Psoas muscle (tissue), 8 donors: ENCODE measurements around the gene XAB2. TPM values are rescaled to one million over a fixed set of nuclear protein-coding genes. Genes with fewer than 3 reads are reported as not detected.
"Not testable (repeated sequence)": the region's sequence is repeated elsewhere in the genome, so short reads cannot be mapped to it uniquely, and the experiment has no call there.

Experiments used
- ATAC-seq, 4 donors: fragments of 200-7000 bp; cut with Tn5 transposase; one replicate each; pipeline ENCODE4 v1.9.1; 2020; ENCODE audit warnings: moderate library complexity in 3 of 4, mild to moderate bottlenecking in 2 of 4
- DNase-seq, 2 donors: peaks; one replicate each; pipeline ENCODE4 v3.0.0-alpha.2; 2020
- H3K27ac ChIP-seq: fragments of 200-600 bp; one replicate; pipeline ENCODE4 v1.8.0; 2022
- H3K27me3 ChIP-seq, 3 donors: fragments of 200-600 bp in 1 of 3; one replicate each; pipeline versions ENCODE4 v1.6.1 to v1.8.0; 2013 to 2022; ENCODE audit warnings: low read length in 2 of 3, mild to moderate bottlenecking in 2 of 3, moderate library complexity in 1 of 3; ENCODE audit not compliant: insufficient read depth in 3 of 3
- H3K36me3 ChIP-seq, 2 donors: fragments of 200-600 bp in 1 of 2; one replicate each; pipeline versions ENCODE4 v1.6.1 to v1.8.0; 2013 to 2022; ENCODE audit warnings: low read depth in 1 of 2, mild to moderate bottlenecking in 1 of 2, moderate library complexity in 1 of 2; ENCODE audit not compliant: insufficient read depth in 1 of 2
- H3K4me1 ChIP-seq: fragments of 200-600 bp; one replicate; pipeline ENCODE4 v1.8.0; 2022
- H3K4me3 ChIP-seq: fragments of 200-600 bp; one replicate; pipeline ENCODE4 v1.8.0; 2022; ENCODE audit warnings: mild to moderate bottlenecking
- H3K9me3 ChIP-seq: fragments of 200-600 bp; one replicate; pipeline ENCODE4 v1.8.0; 2022
- WGBS, 3 donors: extraction: QIAGEN DNeasy Blood & Tissue Kit; methylation state at CpG; one replicate each; pipeline versions ENCODE4 v1.1.6 to v1.1.7; 2013; 5-methylcytosine and 5-hydroxymethylcytosine counted together
- intact Hi-C, 2 donors: fragments of 100-400 bp; cut with DNase I; formaldehyde crosslinking; loops; one replicate each; pipeline versions ENCODE4 v1.11.0 to v1.14.2; 2022
- polyA plus RNA-seq, 3 donors: library from polyadenylated mRNA; stranded (reverse); fragments of 200-250 nt; gene quantifications; one replicate each; pipeline ENCODE4 v1.2.3, GENCODE V29; 2013
- total RNA-seq, 4 donors: library from RNA; stranded (reverse); fragmentation: NEBNext Ultra II Directional in 2 of 4; extraction: Animal tissue kit (Norgen Biotek cat#: 25700) in 2 of 4; gene quantifications; one replicate each; pipeline versions ENCODE4 v1.2.1 to v1.2.4, GENCODE V29; 2021 to 2023
- TF ChIP-seq, protein P1 (sequence below): fragments of 200-600 bp; IDR thresholded peaks from one replicate; pipeline ENCODE4 v1.8.0; 2022; ENCODE audit warnings: antibody characterized with exemption
- donor health status: healthy with polysubstance abuse.
- donor health status: DM: no; HTN: no; CAD: no; lungs with moderate emphysema.
- donor health status: Bipolar disorder and iron deficiency.
- donor health status: healthy.
- donor health status: DM: yes; HTN: yes; CAD: no.
- donor health status: DM: no; HTN: no; CAD: no.
- donor health status: DM: no; HTN: no; CAD: no.
- donor health status: DM: yes; HTN: yes; CAD: no.

The XAB2 gene
- total and polyA plus RNA-seq, 7 donors, result 19.2 to 36.3 (median 24.1) TPM

DNA sequence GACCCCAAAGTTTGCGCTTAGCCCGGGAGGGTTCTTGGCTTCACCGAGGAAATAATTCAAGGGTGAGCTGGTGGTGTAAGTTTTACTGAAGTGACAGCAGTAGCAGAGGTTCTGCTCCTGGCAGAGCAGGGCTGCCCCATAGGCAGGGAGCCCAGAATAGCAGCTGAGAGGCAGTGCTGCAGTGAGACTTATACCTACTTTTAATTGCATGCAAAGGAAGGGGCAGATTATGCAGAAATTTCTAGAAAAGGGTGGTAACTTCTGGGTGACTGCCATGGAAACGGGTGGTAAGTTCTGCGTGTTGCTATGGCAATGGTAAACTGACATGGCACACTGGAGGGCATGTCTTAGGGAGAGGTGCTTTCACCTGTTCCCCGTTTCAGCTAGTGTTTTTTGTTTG, 51.2 kb downstream of the XAB2 start:
- H3K36me3 ChIP-seq, result no peaks in the 10 kb centered on the region
- no peak for DNase-seq
- no peak overlapping the region for H3K4me3 ChIP-seq
- peaks cover 0 to 4% (median 3%) of the 10 kb centered on the region in 3 donors for H3K27me3 ChIP-seq
- TF ChIP-seq, protein P1, sequence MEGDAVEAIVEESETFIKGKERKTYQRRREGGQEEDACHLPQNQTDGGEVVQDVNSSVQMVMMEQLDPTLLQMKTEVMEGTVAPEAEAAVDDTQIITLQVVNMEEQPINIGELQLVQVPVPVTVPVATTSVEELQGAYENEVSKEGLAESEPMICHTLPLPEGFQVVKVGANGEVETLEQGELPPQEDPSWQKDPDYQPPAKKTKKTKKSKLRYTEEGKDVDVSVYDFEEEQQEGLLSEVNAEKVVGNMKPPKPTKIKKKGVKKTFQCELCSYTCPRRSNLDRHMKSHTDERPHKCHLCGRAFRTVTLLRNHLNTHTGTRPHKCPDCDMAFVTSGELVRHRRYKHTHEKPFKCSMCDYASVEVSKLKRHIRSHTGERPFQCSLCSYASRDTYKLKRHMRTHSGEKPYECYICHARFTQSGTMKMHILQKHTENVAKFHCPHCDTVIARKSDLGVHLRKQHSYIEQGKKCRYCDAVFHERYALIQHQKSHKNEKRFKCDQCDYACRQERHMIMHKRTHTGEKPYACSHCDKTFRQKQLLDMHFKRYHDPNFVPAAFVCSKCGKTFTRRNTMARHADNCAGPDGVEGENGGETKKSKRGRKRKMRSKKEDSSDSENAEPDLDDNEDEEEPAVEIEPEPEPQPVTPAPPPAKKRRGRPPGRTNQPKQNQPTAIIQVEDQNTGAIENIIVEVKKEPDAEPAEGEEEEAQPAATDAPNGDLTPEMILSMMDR, result no peak
- WGBS, 3 donors, result 53 to 57% (median 57%) methylated on average over 6 of the region's 6 CpGs
- H3K4me1 ChIP-seq, result no peaks in the 10 kb centered on the region
- H3K9me3 ChIP-seq, result no peaks in the 10 kb centered on the region
- ATAC-seq, result no peak
- H3K27ac ChIP-seq, result no peak overlapping the region
- intact Hi-C loops, result no loop called here

DNA sequence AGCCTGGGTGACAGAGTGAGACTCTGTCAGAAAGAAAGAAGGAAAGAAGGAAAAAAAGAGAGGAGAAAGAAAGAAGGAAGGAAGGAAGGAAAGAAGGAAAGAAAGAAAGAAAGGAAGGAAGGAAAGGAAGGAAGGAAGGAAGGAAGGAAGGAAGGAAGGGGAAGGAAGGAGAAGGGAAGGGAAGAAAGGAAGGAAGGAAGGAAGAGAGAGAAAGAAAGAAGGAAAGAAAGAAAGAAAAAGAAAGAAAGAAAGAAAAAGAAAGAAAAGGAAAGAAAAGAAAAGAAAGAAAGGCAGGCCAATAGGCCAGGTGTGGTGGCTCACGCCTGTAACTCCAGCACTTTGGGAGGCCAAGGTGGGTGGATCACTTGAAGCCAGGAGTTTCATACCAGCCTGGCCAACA, 51.9 kb downstream of the XAB2 start:
- intact Hi-C loops, result not testable (repeated sequence)

DNA sequence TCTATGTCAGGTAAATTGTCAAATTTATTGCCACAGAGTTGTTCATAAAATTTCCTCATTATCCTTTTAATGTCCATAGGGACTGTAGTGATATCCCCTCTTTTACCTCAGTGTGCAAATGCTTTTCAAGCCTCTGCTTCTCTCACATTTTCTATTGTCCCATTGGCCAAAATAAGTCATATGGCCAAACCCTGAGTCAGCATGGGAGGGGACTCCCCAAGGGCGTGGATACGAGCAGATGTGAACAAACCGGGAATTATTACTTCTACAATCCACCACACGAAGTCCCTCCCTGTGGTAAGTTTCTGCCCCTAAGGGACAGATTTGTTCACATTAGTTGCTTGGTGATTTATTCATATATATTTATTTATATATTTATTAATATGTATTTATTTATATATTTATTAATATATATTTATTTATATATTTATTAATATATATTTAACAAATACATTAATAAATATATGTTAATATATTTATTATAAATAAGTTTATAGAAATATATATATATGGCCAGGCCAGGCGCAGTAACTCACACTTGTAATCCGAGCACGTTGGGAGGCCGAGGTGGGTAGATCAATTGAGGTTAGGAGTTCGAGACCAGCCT, 53.8 kb downstream of the XAB2 start:
- intact Hi-C loops, result no loop called here
- H3K9me3 ChIP-seq, result no peaks in the 10 kb centered on the region
- H3K4me1 ChIP-seq, result no peaks in the 10 kb centered on the region
- no peak for ATAC-seq
- H3K27ac ChIP-seq, result no peak overlapping the region
- no peak for DNase-seq
- TF ChIP-seq, protein P1, result no peak
- H3K36me3 ChIP-seq, result no peaks in the 10 kb centered on the region
- H3K4me3 ChIP-seq, result no peak overlapping the region
- H3K27me3 ChIP-seq, result peaks cover 0 to 4% (median 3%) of the 10 kb centered on the region in 3 donors
- WGBS, 3 donors, result 62 to 68% (median 64%) methylated on average over 9 of the region's 9 CpGs

More for the DNA sequence above, 51.9 kb downstream of the XAB2 start:
- not testable (repeated sequence) for H3K4me3 ChIP-seq, H3K27ac ChIP-seq, H3K9me3 ChIP-seq, H3K4me1 ChIP-seq, DNase-seq, H3K27me3 ChIP-seq, H3K36me3 ChIP-seq, ATAC-seq
- 91 to 98% (median 95%) methylated on average over 1 of the region's 1 CpG for WGBS, 3 donors

DNA sequence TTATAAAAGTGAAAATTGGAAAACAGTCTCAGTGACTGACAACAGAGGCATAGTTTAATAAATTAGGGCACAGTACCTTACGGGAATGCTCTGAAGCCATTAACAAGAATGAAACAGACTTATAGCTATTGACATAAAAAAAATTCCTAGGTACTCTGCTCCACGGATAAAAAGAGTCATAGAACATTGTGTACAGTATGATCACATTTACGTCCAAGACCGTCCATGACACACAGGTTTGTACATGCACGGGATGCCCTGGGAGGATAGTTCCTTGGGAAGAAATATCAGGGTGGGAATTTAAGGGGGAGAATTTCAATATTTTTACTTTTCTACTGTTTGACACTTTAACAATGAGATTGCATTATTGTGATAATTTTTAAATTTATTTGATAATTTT, 58.6 kb downstream of the XAB2 start:
- no peak for ATAC-seq
- H3K27ac ChIP-seq, result no peak overlapping the region
- H3K4me3 ChIP-seq, result no peak overlapping the region
- no peaks in the 10 kb centered on the region for H3K9me3 ChIP-seq
- 68 to 78% (median 76%) methylated on average over 5 of the region's 5 CpGs for WGBS, 3 donors
- no peaks in the 10 kb centered on the region for H3K4me1 ChIP-seq
- no peaks in the 10 kb centered on the region for H3K36me3 ChIP-seq
- no peak for DNase-seq
- intact Hi-C loops, result loop anchor here in 1 of 2 donors (2.0 kb wide), 1 partner anchor 110 kb away; the partner anchor contains the start of gene TRAPPC5
- peaks cover 0 to 3% (median 0%) of the 10 kb centered on the region in 3 donors for H3K27me3 ChIP-seq
- TF ChIP-seq, protein P1, result no peak

Other genes starting within 250 kb of the XAB2 start
- 1 to 10 TPM; 1.1 to 1.4 (median 1.2) TPM for gene PEX11G, start 140.5 kb downstream of the XAB2 start, total RNA-seq
- gene PEX11G, start 140.5 kb downstream of the XAB2 start, polyA plus RNA-seq, result 1 to 10 TPM; 1.0 to 1.1 (median 1.1) TPM
- 100 to 1,000 TPM in 1 of 4 donors, 10 to 100 TPM in 3; 80.4 to 109 (median 90.1) TPM for gene ZNF358, start 113.4 kb downstream of the XAB2 start, total RNA-seq
- gene ZNF358, start 113.4 kb downstream of the XAB2 start, polyA plus RNA-seq, result 100 to 1,000 TPM in 1 of 3 donors, 10 to 100 TPM in 2; 38.1 to 110 (median 88.9) TPM
- gene MCOLN1, start 106.9 kb downstream of the XAB2 start, total RNA-seq, result 10 to 100 TPM; 15.4 to 23.8 (median 17.0) TPM
- gene MCOLN1, start 106.9 kb downstream of the XAB2 start, polyA plus RNA-seq, result 10 to 100 TPM; 15.9 to 28.6 (median 20.2) TPM
- gene PNPLA6, start 93.8 kb downstream of the XAB2 start, total RNA-seq, result 10 to 100 TPM; 53.3 to 72.8 (median 62.7) TPM
- 10 to 100 TPM; 31.8 to 63.8 (median 34.6) TPM for gene PNPLA6, start 93.8 kb downstream of the XAB2 start, polyA plus RNA-seq
- under 1 TPM in 2 of 4 donors, not detected in 2; 0.14 to 0.15 TPM for gene CAMSAP3, start 33.7 kb downstream of the XAB2 start, total RNA-seq
- under 1 TPM in 2 of 3 donors, not detected in 1; 0.03 to 0.04 TPM for gene CAMSAP3, start 33.7 kb downstream of the XAB2 start, polyA plus RNA-seq
- 100 to 1,000 TPM in 2 of 4 donors, 10 to 100 TPM in 2; 88.9 to 112 (median 101) TPM for gene PET100, start 248 bp upstream of the XAB2 start, total RNA-seq
- 10 to 100 TPM; 49.6 to 93.1 (median 49.7) TPM for gene PET100, start 248 bp upstream of the XAB2 start, polyA plus RNA-seq
- not detected for gene PCP2, start 4.2 kb upstream of the XAB2 start, total RNA-seq
- gene PCP2, start 4.2 kb upstream of the XAB2 start, polyA plus RNA-seq, result under 1 TPM in 1 of 3 donors, not detected in 2; 0.20 TPM
- gene STXBP2, start 7.6 kb upstream of the XAB2 start, total RNA-seq, result 1 to 10 TPM; 2.7 to 4.5 (median 3.6) TPM
- 1 to 10 TPM in 2 of 3 donors, under 1 TPM in 1; 0.55 to 2.4 (median 1.7) TPM for gene STXBP2, start 7.6 kb upstream of the XAB2 start, polyA plus RNA-seq
- gene RETN, start 39.5 kb upstream of the XAB2 start, total RNA-seq, result under 1 TPM in 2 of 4 donors, not detected in 2; 0.48 to 0.57 TPM
- gene RETN, start 39.5 kb upstream of the XAB2 start, polyA plus RNA-seq, result 1 to 10 TPM in 2 of 3 donors, under 1 TPM in 1; 0.46 to 4.7 (median 2.1) TPM
- under 1 TPM; 0.18 to 0.54 (median 0.28) TPM for gene MCEMP1, start 47.5 kb upstream of the XAB2 start, total RNA-seq
- under 1 TPM in 2 of 3 donors, not detected in 1; 0.21 to 0.35 TPM for gene MCEMP1, start 47.5 kb upstream of the XAB2 start, polyA plus RNA-seq
- 100 to 1,000 TPM in 3 of 4 donors, 10 to 100 TPM in 1; 83.4 to 164 (median 104) TPM for gene TRAPPC5, start 51.3 kb upstream of the XAB2 start, total RNA-seq
- gene TRAPPC5, start 51.3 kb upstream of the XAB2 start, polyA plus RNA-seq, result 100 to 1,000 TPM in 1 of 3 donors, 10 to 100 TPM in 2; 40.6 to 125 (median 66.8) TPM
- gene FCER2, start 72.6 kb upstream of the XAB2 start, total RNA-seq, result under 1 TPM in 2 of 4 donors, not detected in 2; 0.34 to 0.54 TPM
- under 1 TPM in 2 of 3 donors, not detected in 1; 0.06 to 0.10 TPM for gene FCER2, start 72.6 kb upstream of the XAB2 start, polyA plus RNA-seq
- under 1 TPM in 3 of 4 donors, not detected in 1; 0.38 to 0.69 (median 0.50) TPM for gene CLEC4G, start 102.6 kb upstream of the XAB2 start, total RNA-seq
- under 1 TPM in 2 of 3 donors, not detected in 1; 0.08 to 0.14 TPM for gene CLEC4G, start 102.6 kb upstream of the XAB2 start, polyA plus RNA-seq
- 10 to 100 TPM in 1 of 4 donors, 1 to 10 TPM in 3; 2.7 to 13.8 (median 3.0) TPM for gene CD209, start 118.0 kb upstream of the XAB2 start, total RNA-seq
- gene CD209, start 118.0 kb upstream of the XAB2 start, polyA plus RNA-seq, result under 1 TPM; 0.11 to 0.42 (median 0.30) TPM
- gene CLEC4M, start 133.7 kb upstream of the XAB2 start, total RNA-seq, result not detected
- gene CLEC4M, start 133.7 kb upstream of the XAB2 start, polyA plus RNA-seq, result not detected
- gene EVI5L, start 200.7 kb upstream of the XAB2 start, total RNA-seq, result 10 to 100 TPM; 13.9 to 25.9 (median 22.2) TPM
- gene EVI5L, start 200.7 kb upstream of the XAB2 start, polyA plus RNA-seq, result 10 to 100 TPM in 2 of 3 donors, 1 to 10 TPM in 1; 5.8 to 10.7 (median 10.0) TPM
- gene PRR36, start 244.8 kb upstream of the XAB2 start, total RNA-seq, result not detected
- gene PRR36, start 244.8 kb upstream of the XAB2 start, polyA plus RNA-seq, result not detected